IMR-90 (cell line): Measurements from ENCODE around the gene AFG3L2. TPM values are rescaled to one million over a fixed set of nuclear protein-coding genes. Genes with fewer than 3 reads are reported as not detected.

ENCODE experiments used
- ATAC-seq: fragments of 200-7000 bp; cut with Tn5 transposase; 2 replicates; pipeline ENCODE4 v1.9.1; 2020; ENCODE audit warnings: low read depth, mild to moderate bottlenecking, moderate library complexity
- BruUV-seq: library from RNA; stranded (reverse); fragments of 400-500 nt; replicated peaks from 2 replicates; lab custom pipeline; 2021; lab: Mats Ljungman, UMichigan
- CTCF ChIA-PET: fragments of 300-600 bp; formaldehyde crosslinking; extraction: SDS; loops from one replicate; lab custom pipeline; 2021; ENCODE audit warnings: antibody characterized with exemption; lab: Yijun Ruan, JAX
- POLR2A ChIA-PET: fragments of 300-600 bp; sonication (Branson Sonifier 250); formaldehyde crosslinking; loops from one replicate; lab custom pipeline; 2022; ENCODE audit warnings: antibody characterized with exemption; ENCODE audit not compliant: unreplicated experiment; lab: Charles Lee
- DNase-seq: peaks from one replicate; pipeline ENCODE4 v3.0.0; 2013
- H2AFZ ChIP-seq: replicated peaks from 2 replicates; pipeline ENCODE3; 2013; ENCODE audit warnings: low read length, mild to moderate bottlenecking; ENCODE audit not compliant: poor library complexity
- H2AK5ac ChIP-seq: 2 replicates; pipeline ENCODE4 v1.6.1; 2013; ENCODE audit warnings: low read depth, low read length, inconsistent platforms
- H2AK9ac ChIP-seq: replicated peaks from 2 replicates; pipeline ENCODE3; 2013; ENCODE audit warnings: mild to moderate bottlenecking, low read depth, low read length, moderate library complexity; ENCODE audit not compliant: poor library complexity
- H2BK120ac ChIP-seq: 2 replicates; pipeline ENCODE4 v1.6.1; 2013; ENCODE audit warnings: low read depth, low read length, inconsistent platforms
- H2BK15ac ChIP-seq: 3 replicates; pipeline ENCODE4 v1.6.1; 2013; ENCODE audit warnings: low read depth, low read length, inconsistent platforms
- H2BK20ac ChIP-seq: 2 replicates; pipeline ENCODE4 v1.6.1; 2013; ENCODE audit warnings: low read depth, mild to moderate bottlenecking, inconsistent platforms, low read length, moderate library complexity
- H2BK5ac ChIP-seq: 2 replicates; pipeline ENCODE4 v1.6.1; 2013; ENCODE audit warnings: mild to moderate bottlenecking, low read depth, low read length, inconsistent platforms; ENCODE audit not compliant: poor library complexity, severe bottlenecking
- H3K14ac ChIP-seq: replicated peaks from 2 replicates; pipeline ENCODE4 v1.6.1; 2013; ENCODE audit warnings: low read depth, low read length, inconsistent platforms
- H3K18ac ChIP-seq: 2 replicates; pipeline ENCODE4 v1.6.1; 2013; ENCODE audit warnings: low read depth, low read length, control low read depth
- H3K23ac ChIP-seq: 2 replicates; pipeline ENCODE4 v1.6.1; 2013; ENCODE audit warnings: low read depth, low read length, inconsistent platforms
- H3K27ac ChIP-seq: 2 replicates; pipeline ENCODE4 v1.5.1; 2013; ENCODE audit warnings: mild to moderate bottlenecking, control low read depth, low read length; ENCODE audit not compliant: insufficient read depth
- H3K27me3 ChIP-seq: 2 replicates; pipeline ENCODE4 v1.6.1; 2013; ENCODE audit warnings: low read length; ENCODE audit not compliant: control insufficient read depth, insufficient read depth
- H3K36me3 ChIP-seq: 2 replicates; pipeline ENCODE4 v1.6.1; 2013; ENCODE audit warnings: low read length, mixed read lengths; ENCODE audit not compliant: control insufficient read depth, insufficient read depth
- H3K4ac ChIP-seq: 2 replicates; pipeline ENCODE4 v1.6.1; 2013; ENCODE audit warnings: low read depth, low read length, inconsistent platforms
- H3K4me1 ChIP-seq: 2 replicates; pipeline ENCODE4 v1.6.1; 2013; ENCODE audit warnings: low read length, mixed read lengths; ENCODE audit not compliant: control insufficient read depth, insufficient read depth
- H3K4me2 ChIP-seq: 2 replicates; pipeline ENCODE4 v1.6.1; 2013; ENCODE audit warnings: low read depth, mild to moderate bottlenecking, control low read depth, low read length, moderate library complexity
- H3K4me3 ChIP-seq: 2 replicates; pipeline ENCODE4 v1.5.1; 2013; ENCODE audit warnings: low read depth, mild to moderate bottlenecking, control low read depth, low read length, moderate library complexity; ENCODE audit not compliant: insufficient read depth
- H3K56ac ChIP-seq: 2 replicates; pipeline ENCODE4 v1.6.1; 2013; ENCODE audit warnings: low read length, inconsistent platforms; ENCODE audit not compliant: insufficient read depth; ENCODE audit errors: extremely low read depth
- H3K79me1 ChIP-seq, 2 experiments: 2 replicates each; pipeline ENCODE4 v1.6.1; 2013; ENCODE audit warnings: low read length in 2 of 2, inconsistent platforms in 1 of 2, low read depth in 1 of 2
- H3K9ac ChIP-seq: 2 replicates; pipeline ENCODE4 v1.6.1; 2013; ENCODE audit warnings: low read depth, low read length, control low read depth
- H3K9me1 ChIP-seq: 2 replicates; pipeline ENCODE4 v1.6.1; 2013; ENCODE audit warnings: low read length, inconsistent platforms; ENCODE audit not compliant: insufficient read depth
- H3K9me3 ChIP-seq: 2 replicates; pipeline ENCODE4 v1.6.1; 2013; ENCODE audit warnings: low read length; ENCODE audit not compliant: control insufficient read depth, insufficient read depth
- H4K20me1 ChIP-seq: 2 replicates; pipeline ENCODE4 v1.6.1; 2013; ENCODE audit warnings: low read length, inconsistent platforms; ENCODE audit not compliant: insufficient read depth
- H4K5ac ChIP-seq: 2 replicates; pipeline ENCODE4 v1.6.1; 2013; ENCODE audit warnings: mild to moderate bottlenecking, low read depth, low read length, control low read depth
- H4K8ac ChIP-seq, 2 experiments: 2 replicates each; pipeline ENCODE4 v1.6.1; 2013; ENCODE audit warnings: low read depth in 2 of 2, low read length in 2 of 2, control low read depth in 1 of 2, inconsistent platforms in 1 of 2
- H4K91ac ChIP-seq: 2 replicates; pipeline ENCODE4 v1.6.1; 2013; ENCODE audit warnings: low read depth, low read length, inconsistent platforms; ENCODE audit not compliant: insufficient read depth
- CHD1 ChIP-seq: IDR thresholded peaks from 2 replicates; pipeline ENCODE4 v1.6.1; 2012; ENCODE audit warnings: low read depth, low read length, improper control_type of control experiment
- MAFK ChIP-seq: IDR thresholded peaks from 2 replicates; pipeline ENCODE4 v1.6.1; 2012; ENCODE audit warnings: low read depth, low read length, improper control_type of control experiment
- MAZ ChIP-seq: IDR thresholded peaks from 2 replicates; pipeline ENCODE4 v1.6.1; 2012; ENCODE audit warnings: low read depth, mild to moderate bottlenecking, low read length, improper control_type of control experiment, moderate library complexity, borderline replicate concordance
- MXI1 ChIP-seq: IDR thresholded peaks from 2 replicates; pipeline ENCODE4 v1.6.1; 2012; ENCODE audit warnings: low read depth, mild to moderate bottlenecking, low read length, moderate library complexity, borderline replicate concordance
- RFX5 ChIP-seq: IDR thresholded peaks from 2 replicates; pipeline ENCODE4 v1.8.0; 2012; ENCODE audit warnings: low read depth, mild to moderate bottlenecking, low read length, moderate library complexity
- SMC3 ChIP-seq: fragments of 150-350 bp; IDR thresholded peaks from 2 replicates; pipeline ENCODE4 v1.6.1; 2016; ENCODE audit warnings: low read depth, mild to moderate bottlenecking, antibody characterized with exemption, low read length, moderate library complexity
- WGBS, 2 experiments: methylation state at CpG; one replicate each; pipeline versions ENCODE4 v1.1.5 to v1.1.7; 2013; ENCODE audit warnings: missing lambda C conversion rate in 2 of 2; ENCODE audit not compliant: insufficient read length in 1 of 2; ENCODE audit errors: extremely low coverage in 2 of 2; 5-methylcytosine and 5-hydroxymethylcytosine counted together
- dilution Hi-C: fragments of 300-500 bp; cut with HindIII; formaldehyde crosslinking; loops from one replicate; pipeline ENCODE4 v1.14.3; 2018; ENCODE audit warnings: low sequenced_read_pairs; ENCODE audit not compliant: unreplicated experiment
- in situ Hi-C: fragments of 300-500 bp; cut with MboI; formaldehyde crosslinking; loops from 3 replicates; pipeline ENCODE4 v1.14.3; 2019; ENCODE audit warnings: low sequenced_read_pairs, inconsistent platforms, mixed read lengths
- intact Hi-C: fragments of 100-400 bp; cut with micrococcal nuclease; formaldehyde crosslinking; loops from 2 replicates; pipeline ENCODE4 v1.10.0; 2022
- polyA plus RNA-seq, 3 experiments: library from polyadenylated mRNA; depleted of rRNA; stranded (reverse); fragments of >200 nt; gene quantifications; 2 replicates each; pipeline ENCODE4 v1.2.3, GENCODE V29; 2012; ENCODE audit warnings: low replicate concordance in 1 of 3
- total RNA-seq: library from RNA; depleted of rRNA; stranded (reverse); fragments of >200 nt; gene quantifications from 2 replicates; pipeline ENCODE4 v1.2.3, GENCODE V29; 2012
- TF ChIP-seq, protein P1 (sequence below): conservative IDR thresholded peaks from 2 replicates; pipeline ENCODE4 v1.5.1; 2012; ENCODE audit warnings: mild to moderate bottlenecking, low read depth, low read length, improper control_type of control experiment

AFG3L2 gene
- total and polyA plus RNA-seq, 2 of the 4 experiments (the other 2 are of a cell fraction) = 26.9 to 37.6 TPM

- Histone ChIP-seq H2BK5ac (no peak overlapping the region), H3K56ac (no peak overlapping the region), H3K4ac (peak overlapping the region; percentile 19; the same call in 1 of the 2 replicates), H3K9me1 (peaks cover 24% of the 10 kb centered on the region; the same call in 1 of the 2 replicates), H3K14ac (no peak overlapping the region), H4K20me1 (no peaks in the 10 kb centered on the region; the same call in 1 of the 2 replicates), H3K4me3 (no peak overlapping the region), H2BK20ac (peak overlapping the region; percentile 53; the same call in 1 of the 2 replicates), H4K5ac (no peak overlapping the region), H2BK15ac (no peak overlapping the region), H3K9ac (no peak overlapping the region), H3K9me3 (no peaks in the 10 kb centered on the region), H3K4me1 (peaks cover 37% of the 10 kb centered on the region), H3K79me1 (peaks cover 12 to 37% of the 10 kb centered on the region in 2 experiments), H2BK120ac (peak overlapping the region; percentile 52; the same call in 1 of the 2 replicates), H3K36me3 (no peaks in the 10 kb centered on the region), H3K4me2 (no peak overlapping the region), H3K27ac (no peak overlapping the region), H3K27me3 (no peaks in the 10 kb centered on the region), H4K91ac (no peak overlapping the region; the same call in 1 of the 2 replicates), H2AK5ac (peak overlapping the region; percentile 10; the same call in 1 of the 2 replicates), H3K18ac (no peak overlapping the region), H2AFZ (no peak overlapping the region), H3K23ac (no peak overlapping the region), H2AK9ac (no peak overlapping the region), H4K8ac (no peak overlapping the region)
- ChIA-PET CTCF (interaction anchor here (0.6 to 1.8 kb wide), 3 partner anchors 12 to 109 kb away, joined by 3 to 8 read pairs (median 7); no protein-coding TSS in a partner anchor), POLR2A (interaction anchor here (1.3 kb wide), 1 partner anchor 24 kb away, joined by 3 read pairs; no protein-coding TSS in a partner anchor)
- no peak for ATAC-seq
- no TSS peak for BruUV-seq
- dilution Hi-C loops (no loop called here), intact Hi-C loops (no loop called here), in situ Hi-C loops (loop anchor here (10.0 kb wide), 1 partner anchor 429 kb away; the partner anchor contains the start of gene CHMP1B)
- TF ChIP-seq SMC3 = no peak
- TF ChIP-seq MXI1 = no peak
- no peak for TF ChIP-seq MAFK
- TF ChIP-seq MAZ = no peak
- TF ChIP-seq CHD1 = no peak
- TF ChIP-seq RFX5 = no peak
- TF ChIP-seq, protein P1, sequence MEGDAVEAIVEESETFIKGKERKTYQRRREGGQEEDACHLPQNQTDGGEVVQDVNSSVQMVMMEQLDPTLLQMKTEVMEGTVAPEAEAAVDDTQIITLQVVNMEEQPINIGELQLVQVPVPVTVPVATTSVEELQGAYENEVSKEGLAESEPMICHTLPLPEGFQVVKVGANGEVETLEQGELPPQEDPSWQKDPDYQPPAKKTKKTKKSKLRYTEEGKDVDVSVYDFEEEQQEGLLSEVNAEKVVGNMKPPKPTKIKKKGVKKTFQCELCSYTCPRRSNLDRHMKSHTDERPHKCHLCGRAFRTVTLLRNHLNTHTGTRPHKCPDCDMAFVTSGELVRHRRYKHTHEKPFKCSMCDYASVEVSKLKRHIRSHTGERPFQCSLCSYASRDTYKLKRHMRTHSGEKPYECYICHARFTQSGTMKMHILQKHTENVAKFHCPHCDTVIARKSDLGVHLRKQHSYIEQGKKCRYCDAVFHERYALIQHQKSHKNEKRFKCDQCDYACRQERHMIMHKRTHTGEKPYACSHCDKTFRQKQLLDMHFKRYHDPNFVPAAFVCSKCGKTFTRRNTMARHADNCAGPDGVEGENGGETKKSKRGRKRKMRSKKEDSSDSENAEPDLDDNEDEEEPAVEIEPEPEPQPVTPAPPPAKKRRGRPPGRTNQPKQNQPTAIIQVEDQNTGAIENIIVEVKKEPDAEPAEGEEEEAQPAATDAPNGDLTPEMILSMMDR = no peak
- no CpG with 5 or more reads among the region's 1 CpG for WGBS, 2 experiments
- DNase-seq = no peak
Observed at GRCh38 chr18:12283666-12284065, 93.4 kb downstream of the AFG3L2 start.
